ENCODE measurements around the gene NECAP2.

GRCh38 chr1:16447641-16448040 is 7.1 kb downstream of the NECAP2 start:
- TF ChIP-seq TCF4 (CRISPR knock-in tag; IDR thresholded peaks at IDR 0.05; ENCODE audit: borderline replicate concordance) (no peak), PATZ1 (CRISPR knock-in tag; IDR thresholded peaks at IDR 0.05; ENCODE audit: borderline replicate concordance) (no peak), RARB (CRISPR knock-in tag; IDR thresholded peaks at IDR 0.05) (no peak), CSDC2 (CRISPR knock-in tag; IDR thresholded peaks at IDR 0.05) (no peak), ZC3H10 (CRISPR knock-in tag; IDR thresholded peaks at IDR 0.05) (no peak), GLIS3 (CRISPR knock-in tag; IDR thresholded peaks at IDR 0.05) (no peak)

Data from SK-N-SH treated with all-trans-retinoic acid at 6 μM for 48 hours (cell line).